SK-N-SH (cell line): ENCODE results near the gene IRF2BP2. TPM values are rescaled to one million over a fixed set of nuclear protein-coding genes. Genes with fewer than 3 reads are reported as not detected.

Experiments used
- CTCF ChIA-PET: fragments of 300-600, 350-600 bp; formaldehyde crosslinking; extraction: SDS; loops from one replicate; lab custom pipeline; 2021; lab: Yijun Ruan, JAX
- POLR2A ChIA-PET: fragments of 350-600 bp; sonication (Branson Sonifier 250); formaldehyde crosslinking; extraction: SDS; loops from one replicate; lab custom pipeline; 2020; ENCODE audit warnings: antibody characterized with exemption, inconsistent platforms; lab: Yijun Ruan, JAX
- DNase-seq: peaks from one replicate; pipeline ENCODE4 v3.0.0; 2012
- H2AFZ ChIP-seq: fragments of 200-600 bp; sonication (generic); 2 replicates; pipeline ENCODE4 v1.8.1; 2016; ENCODE audit warnings: antibody characterized with exemption, mild to moderate bottlenecking, low read depth
- H3F3A ChIP-seq: fragments of 200-600 bp; sonication (generic); replicated peaks from 2 replicates; pipeline ENCODE3; 2016; ENCODE audit warnings: antibody characterized with exemption, mild to moderate bottlenecking; ENCODE audit not compliant: insufficient read depth
- H3K27ac ChIP-seq, 2 experiments: fragments of 200-500 bp in 1 of 2; fragments of 200-600 bp in 1 of 2; sonication (Bioruptor generic) in 1 of 2; sonication (generic), shearing (Covaris generic) in 1 of 2; 2 replicates each; pipeline versions ENCODE4 v1.5.1 to v1.6.1; 2014 to 2016; ENCODE audit warnings: low read depth in 2 of 2, inconsistent platforms in 1 of 2, low read length in 1 of 2, mild to moderate bottlenecking in 1 of 2, mixed read lengths in 1 of 2
- H3K27me3 ChIP-seq: fragments of 200-600 bp; sonication (generic), shearing (Covaris generic); 2 replicates; pipeline ENCODE4 v1.6.1; 2016; ENCODE audit warnings: mixed run types; ENCODE audit not compliant: insufficient read depth
- H3K36me3 ChIP-seq, 2 experiments: fragments of 200-500 bp in 1 of 2; fragments of 200-600 bp in 1 of 2; sonication (Bioruptor generic) in 1 of 2; sonication (generic) in 1 of 2; replicated peaks in 1 of 2; 2 replicates each; pipeline versions ENCODE3 to v1.5.1; 2014 to 2016; ENCODE audit warnings: low read length in 1 of 2, mild to moderate bottlenecking in 1 of 2; ENCODE audit not compliant: insufficient read depth in 2 of 2, control insufficient read depth in 1 of 2
- H3K4me1 ChIP-seq, 2 experiments: fragments of 200-500 bp in 1 of 2; fragments of 200-600 bp in 1 of 2; sonication (Bioruptor generic) in 1 of 2; sonication (generic), shearing (Covaris generic) in 1 of 2; 2 replicates each; pipeline versions ENCODE4 v1.5.1 to v1.6.1; 2014 to 2016; ENCODE audit warnings: low read depth in 1 of 2, low read length in 1 of 2, mixed run types in 1 of 2; ENCODE audit not compliant: insufficient read depth in 2 of 2, control insufficient read depth in 1 of 2
- H3K4me2 ChIP-seq: fragments of 200-600 bp; sonication (generic), shearing (Covaris generic); 2 replicates; pipeline ENCODE4 v1.6.1; 2017; ENCODE audit warnings: mixed run types
- H3K4me3 ChIP-seq, 2 experiments: fragments of 200-500 bp in 1 of 2; fragments of 200-600 bp in 1 of 2; sonication (Bioruptor generic) in 1 of 2; sonication (generic), shearing (Covaris generic) in 1 of 2; 2 replicates each; pipeline versions ENCODE4 v1.5.1 to v1.8.1; 2014 to 2016; ENCODE audit warnings: low read depth in 2 of 2, inconsistent platforms in 1 of 2, low read length in 1 of 2, mild to moderate bottlenecking in 1 of 2, mixed read lengths in 1 of 2, moderate library complexity in 1 of 2
- H3K79me2 ChIP-seq: fragments of 200-600 bp; sonication (generic); 2 replicates; pipeline ENCODE4 v1.8.1; 2017; ENCODE audit warnings: mild to moderate bottlenecking; ENCODE audit not compliant: insufficient read depth
- H3K9ac ChIP-seq: fragments of 200-600 bp; sonication (generic); 2 replicates; pipeline ENCODE4 v1.6.1; 2017; ENCODE audit warnings: mixed run types
- H3K9me2 ChIP-seq: fragments of 200-600 bp; sonication (generic); 2 replicates; pipeline ENCODE4 v1.6.1; 2017; ENCODE audit warnings: mixed run types
- H3K9me3 ChIP-seq: fragments of 200-600 bp; sonication (generic); 2 replicates; pipeline ENCODE4 v1.6.1; 2017; ENCODE audit warnings: mixed run types, mild to moderate bottlenecking, moderate library complexity
- H4K20me1 ChIP-seq: fragments of 200-600 bp; sonication (generic); 2 replicates; pipeline ENCODE4 v1.6.1; 2017; ENCODE audit warnings: mild to moderate bottlenecking, mixed run types; ENCODE audit not compliant: insufficient read depth
- CHD2 ChIP-seq: fragments of 150-350 bp; IDR thresholded peaks from 2 replicates; pipeline ENCODE4 v1.6.1; 2018; ENCODE audit warnings: low read length; ENCODE audit not compliant: partially characterized antibody
- CTCF ChIP-seq: fragments of 200-600 bp; sonication (generic); IDR thresholded peaks from 2 replicates; pipeline ENCODE4 v1.6.1; 2017; ENCODE audit warnings: antibody characterized with exemption, mild to moderate bottlenecking, moderate library complexity
- EP300 ChIP-seq, 2 experiments: IDR thresholded peaks; 2 replicates each; pipeline versions ENCODE4 v1.4.0 to v1.6.1; 2012; ENCODE audit warnings: borderline replicate concordance in 1 of 2, low read depth in 1 of 2, low read length in 1 of 2
- FOSL2 ChIP-seq: IDR thresholded peaks from 2 replicates; pipeline ENCODE4 v1.4.0; 2012; ENCODE audit warnings: low read depth, mild to moderate bottlenecking, moderate library complexity, borderline replicate concordance
- FOXM1 ChIP-seq: IDR thresholded peaks from 2 replicates; pipeline ENCODE4 v1.4.0; 2012; ENCODE audit warnings: low read depth, mild to moderate bottlenecking
- JUND ChIP-seq: IDR thresholded peaks from 2 replicates; pipeline ENCODE4 v1.4.0; 2012
- MEF2A ChIP-seq: IDR thresholded peaks from 2 replicates; pipeline ENCODE4 v1.4.0; 2012; ENCODE audit warnings: low read depth, borderline replicate concordance
- NFIC ChIP-seq: IDR thresholded peaks from 2 replicates; pipeline ENCODE4 v1.4.0; 2012; ENCODE audit warnings: borderline replicate concordance
- POLR2AphosphoS5 ChIP-seq: IDR thresholded peaks from 2 replicates; pipeline ENCODE4 v1.6.1; 2012; ENCODE audit warnings: low read depth, low read length
- RCOR1 ChIP-seq: fragments of 150-350 bp; IDR thresholded peaks from 2 replicates; pipeline ENCODE4 v1.6.1; 2017; ENCODE audit warnings: antibody characterized with exemption, low read length
- SIN3A ChIP-seq: IDR thresholded peaks from 2 replicates; pipeline ENCODE4 v1.6.1; 2012; ENCODE audit warnings: low read depth, mild to moderate bottlenecking, low read length, moderate library complexity, borderline replicate concordance
- TCF12 ChIP-seq: IDR thresholded peaks from 2 replicates; pipeline ENCODE4 v1.4.0; 2012
- TEAD4 ChIP-seq: IDR thresholded peaks from 2 replicates; pipeline ENCODE4 v1.4.0; 2012; ENCODE audit warnings: mild to moderate bottlenecking, borderline replicate concordance; ENCODE audit not compliant: insufficient read depth
- USF2 ChIP-seq: fragments of 150-350 bp; IDR thresholded peaks from 2 replicates; pipeline ENCODE4 v1.6.1; 2017; ENCODE audit warnings: antibody characterized with exemption, low read length, low read depth, borderline replicate concordance
- ZBTB33 ChIP-seq: IDR thresholded peaks from 2 replicates; pipeline ENCODE4 v1.4.0; 2012; ENCODE audit warnings: low read depth, borderline replicate concordance
- WGBS: methylation state at CpG from one replicate; pipeline ENCODE4 v1.1.6; 2017; ENCODE audit warnings: low lambda C conversion rate; 5-methylcytosine and 5-hydroxymethylcytosine counted together
- polyA plus RNA-seq, 3 experiments: library from polyadenylated mRNA; depleted of rRNA; stranded (reverse); fragments of >200 nt; gene quantifications; 2 replicates each; pipeline ENCODE4 v1.2.3, GENCODE V29; 2012
- TF ChIP-seq, protein P1 (sequence below): IDR thresholded peaks from 2 replicates; pipeline ENCODE4; 2012

Gene IRF2BP2
- polyA plus RNA-seq, 1 of the 3 experiments (the other 2 are of a cell fraction): 73.9 TPM

DNA sequence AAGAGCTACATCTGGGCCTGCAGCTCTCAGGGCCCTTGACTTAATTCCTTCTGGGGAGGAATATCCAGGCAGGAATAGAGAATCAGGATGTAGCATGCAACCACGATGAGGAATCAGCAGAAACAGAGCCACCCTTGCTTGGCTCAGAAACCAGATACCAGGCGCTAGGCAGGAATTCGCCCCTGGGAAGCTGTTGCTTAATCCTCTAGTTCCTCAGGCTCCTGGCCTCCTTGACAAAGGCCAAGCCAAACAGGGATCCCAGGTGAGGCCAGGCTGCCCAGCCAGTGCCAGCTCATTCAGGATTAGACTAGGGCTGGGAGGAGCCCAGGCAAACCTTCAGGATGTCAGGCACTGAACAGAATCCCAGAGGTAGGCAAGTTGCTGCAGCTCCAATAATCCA, 48.2 kb upstream of the IRF2BP2 start:
- POLR2A ChIA-PET: interaction anchor here (0.9 to 2.5 kb wide), 3 partner anchors 10 to 66 kb away, joined by 3 to 11 read pairs (median 4); no protein-coding TSS in a partner anchor
- H3K9me3 ChIP-seq: no peaks in the 10 kb centered on the region
- TF ChIP-seq ZBTB33 (0 out of 2 replicates have a peak, but pooled peaks have one; percentile 12), USF2 (no peak), RCOR1 (no peak), FOSL2 (no peak), CHD2 (no peak), NFIC (peak; percentile 38), TCF12 (peak; percentile 52; the same call in 1 of the 2 replicates), FOXM1 (no peak), TEAD4 (0 out of 2 replicates have a peak, but pooled peaks have one; percentile 21)
- CTCF ChIA-PET: interaction anchor here (0.8 to 1.1 kb wide), 3 partner anchors 12 to 60 kb away, joined by 3 read pairs; no protein-coding TSS in a partner anchor
- H3K4me2 ChIP-seq: peak overlapping the region; percentile 26; the same call in 1 of the 2 replicates
- no peak overlapping the region for H3K4me3 ChIP-seq
- no peaks in the 10 kb centered on the region for H4K20me1 ChIP-seq
- no peak overlapping the region for H2AFZ ChIP-seq
- H3K79me2 ChIP-seq: no peaks in the 10 kb centered on the region
- H3K9me2 ChIP-seq: no peaks in the 10 kb centered on the region
- no peaks in the 10 kb centered on the region for H3K27me3 ChIP-seq
- peaks cover 17% of the 10 kb centered on the region for H3F3A ChIP-seq
- no peak for DNase-seq
- H3K27ac ChIP-seq: peak overlapping the region; percentile 24 to 79; a peak in 3 of 4 replicates
- H3K36me3 ChIP-seq: no peaks in the 10 kb centered on the region
- H3K9ac ChIP-seq: peak overlapping the region; percentile 21; the same call in 1 of the 2 replicates
- H3K4me1 ChIP-seq: peaks cover 27 to 35% of the 10 kb centered on the region in 2 experiments
- WGBS: 57% methylated on average over 1 of the region's 3 CpGs

DNA sequence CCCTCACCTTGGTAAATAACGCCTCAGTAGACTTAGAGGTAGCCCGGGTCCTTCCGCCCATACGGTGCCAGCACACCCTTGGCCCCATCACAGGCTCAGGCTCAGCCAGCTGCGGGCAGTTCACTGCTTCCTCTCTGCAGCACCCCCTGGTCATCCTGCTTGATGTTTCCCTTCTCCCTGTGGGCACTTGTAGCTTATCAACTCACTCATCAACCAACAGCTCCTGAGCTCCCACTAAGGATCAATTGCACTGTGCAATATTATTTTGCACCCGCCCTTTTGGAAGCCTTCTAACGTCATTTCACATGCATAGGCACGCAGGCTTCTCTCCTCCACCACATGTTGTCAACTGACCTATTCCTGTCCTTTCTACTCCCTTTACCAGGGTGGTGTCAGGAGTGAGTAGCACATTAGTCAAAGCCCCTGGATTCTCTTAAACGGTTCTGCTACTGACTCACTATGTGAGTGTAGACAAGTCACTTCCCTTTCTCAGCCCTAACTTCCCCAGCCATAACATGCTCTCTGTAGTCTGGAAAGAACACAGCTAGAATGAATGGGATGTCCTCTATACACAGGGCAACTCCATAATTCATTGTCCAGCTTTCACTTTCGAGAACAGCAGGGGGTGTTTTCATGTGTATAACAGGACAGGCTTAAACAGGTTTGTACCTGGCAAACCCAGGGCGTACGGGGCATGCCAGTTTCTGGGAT, 47.1 kb upstream of the IRF2BP2 start:
- ChIA-PET POLR2A (interaction anchor here (0.8 to 2.5 kb wide), 6 partner anchors 11 to 67 kb away, joined by 3 to 11 read pairs (median 3); partner anchors contain the start of gene IRF2BP2), CTCF (interaction anchor here (0.7 to 1.1 kb wide), 3 partner anchors 44 to 150 kb away, joined by 3 read pairs; no protein-coding TSS in a partner anchor)
- peak; percentile 39 for DNase-seq
- Histone ChIP-seq H3F3A (peaks cover 17% of the 10 kb centered on the region), H3K27me3 (no peaks in the 10 kb centered on the region), H3K9me3 (no peaks in the 10 kb centered on the region), H3K4me1 (peaks cover 27 to 35% of the 10 kb centered on the region in 2 experiments), H3K4me3 (no peak overlapping the region), H3K36me3 (no peaks in the 10 kb centered on the region), H4K20me1 (no peaks in the 10 kb centered on the region), H3K79me2 (no peaks in the 10 kb centered on the region), H3K9me2 (no peaks in the 10 kb centered on the region), H3K4me2 (peak overlapping the region; percentile 26), H2AFZ (peak overlapping the region; percentile 35), H3K9ac (peak overlapping the region; percentile 35; the same call in 1 of the 2 replicates), H3K27ac (peak overlapping the region in 1 of 2 experiments; percentile 79; a peak in 3 of 4 replicates)
- WGBS: 56% methylated on average over 12 of the region's 12 CpGs
- TF ChIP-seq ZBTB33: peak; percentile 45; the same call in 1 of the 2 replicates
- peak; percentile 85 for TF ChIP-seq TCF12
- TF ChIP-seq EP300 (IDR thresholded peaks at IDR 0.05; ENCODE audit: borderline replicate concordance in 1 of 2, low read depth in 1 of 2, low read length in 1 of 2): peak in 1 of 2 experiments; percentile 85; a peak in 2 of 4 replicates
- TF ChIP-seq FOSL2: peak; percentile 87
- TF ChIP-seq, protein P1, sequence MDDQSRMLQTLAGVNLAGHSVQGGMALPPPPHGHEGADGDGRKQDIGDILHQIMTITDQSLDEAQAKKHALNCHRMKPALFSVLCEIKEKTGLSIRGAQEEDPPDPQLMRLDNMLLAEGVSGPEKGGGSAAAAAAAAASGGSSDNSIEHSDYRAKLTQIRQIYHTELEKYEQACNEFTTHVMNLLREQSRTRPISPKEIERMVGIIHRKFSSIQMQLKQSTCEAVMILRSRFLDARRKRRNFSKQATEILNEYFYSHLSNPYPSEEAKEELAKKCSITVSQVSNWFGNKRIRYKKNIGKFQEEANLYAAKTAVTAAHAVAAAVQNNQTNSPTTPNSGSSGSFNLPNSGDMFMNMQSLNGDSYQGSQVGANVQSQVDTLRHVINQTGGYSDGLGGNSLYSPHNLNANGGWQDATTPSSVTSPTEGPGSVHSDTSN: peak; percentile 67
- TF ChIP-seq SIN3A: peak; percentile 50; the same call in 1 of the 2 replicates
- TF ChIP-seq JUND: peak; percentile 79
- TF ChIP-seq CTCF: no peak
- no peak for TF ChIP-seq CHD2
- TF ChIP-seq POLR2AphosphoS5: peak; percentile 17; the same call in 1 of the 2 replicates
- TF ChIP-seq MEF2A: peak; percentile 55; the same call in 1 of the 2 replicates
